Right atrium auricular region (tissue), 2 donors: ENCODE results near the gene CD22. TPM values are rescaled to one million over a fixed set of nuclear protein-coding genes. Genes with fewer than 3 reads are reported as not detected.
"Not testable (repeated sequence)": the region's sequence is repeated elsewhere in the genome, so short reads cannot be mapped to it uniquely, and the experiment has no call there.

Experiments
- DNase-seq: peaks from one replicate; pipeline ENCODE4 v3.0.0-alpha.2; 2019; ENCODE audit warnings: low spot score
- H3K27ac ChIP-seq, 2 donors: fragments of 200-600 bp; sonication (generic); 1 replicate in 1 of 2; 2 replicates in 1 of 2; pipeline ENCODE4 v1.5.1; 2016 to 2019
- H3K27me3 ChIP-seq, 2 donors: fragments of 200-600 bp; sonication (generic); one replicate each; pipeline versions ENCODE4 v1.5.1 to v1.6.0; 2017 to 2019
- H3K36me3 ChIP-seq: fragments of 200-600 bp; sonication (generic); one replicate; pipeline ENCODE4 v1.5.1; 2016
- H3K4me1 ChIP-seq, 2 donors: fragments of 200-600 bp; sonication (generic); one replicate each; pipeline versions ENCODE4 v1.5.1 to v1.6.0; 2017 to 2019
- H3K4me3 ChIP-seq, 2 donors: fragments of 200-600 bp; sonication (generic); 1 replicate in 1 of 2; 2 replicates in 1 of 2; pipeline ENCODE4 v1.5.1; 2017 to 2019; ENCODE audit warnings: mild to moderate bottlenecking in 1 of 2, moderate library complexity in 1 of 2
- H3K9me3 ChIP-seq, 2 donors: fragments of 200-600 bp; sonication (generic); one replicate each; pipeline ENCODE4 v1.5.1; 2019
- CTCF ChIP-seq, 2 donors: fragments of 200-600 bp; sonication (generic); IDR thresholded peaks; one replicate each; pipeline ENCODE4 v1.5.1; 2019; ENCODE audit warnings: antibody characterized with exemption in 2 of 2
- total RNA-seq, 2 donors: library from RNA; depleted of rRNA; stranded (reverse); fragments of >200 nt; gene quantifications; one replicate each; pipeline ENCODE4 v1.1.0, GENCODE V29; 2016

CD22 gene
- total RNA-seq, 2 donors from 2014 or later, result 1.4 TPM; not detected in 1

DNA sequence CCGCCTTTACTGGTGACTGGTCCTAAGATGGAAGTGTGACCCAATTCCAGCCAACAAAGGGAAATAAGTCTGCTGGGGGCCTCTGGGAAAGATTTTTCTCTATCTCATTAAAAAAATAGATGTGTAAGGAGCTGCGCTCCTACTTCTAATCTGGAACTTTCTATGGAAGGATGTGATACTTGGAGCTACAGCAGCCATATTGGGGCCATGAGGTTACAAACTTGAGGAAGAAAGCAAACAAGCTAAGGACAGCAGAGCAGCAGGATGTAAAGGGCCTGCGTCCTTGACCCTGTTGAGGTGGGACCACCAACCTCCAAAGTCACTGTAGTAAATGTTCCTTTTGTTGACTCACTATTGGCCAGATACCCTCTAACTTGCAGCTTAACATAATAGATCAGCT, 49.4 kb downstream of the CD22 start:
- Histone ChIP-seq H3K36me3 (no peaks in the 10 kb centered on the region), H3K27me3 (no peaks in the 10 kb centered on the region), H3K4me1 (no peaks in the 10 kb centered on the region), H3K4me3 (no peak overlapping the region), H3K9me3 (no peaks in the 10 kb centered on the region), H3K27ac (no peak overlapping the region)
- no peak for TF ChIP-seq CTCF (IDR thresholded peaks at IDR 0.05)
- DNase-seq, result no peak

GRCh38 chr19:35379545-35379944, 50.6 kb downstream of the CD22 start:
- DNase-seq, H3K36me3 ChIP-seq, H3K27me3 ChIP-seq, H3K4me1 ChIP-seq, H3K27ac ChIP-seq, H3K9me3 ChIP-seq, H3K4me3 ChIP-seq: not testable (repeated sequence)

- H3K27ac ChIP-seq, result no peak overlapping the region
- DNase-seq, result no peak
These were observed 51.0 kb downstream of the CD22 start for GRCh38 chr19:35379992-35380391.

GRCh38 chr19:35380450-35381124, 51.6 kb downstream of the CD22 start:
- Histone ChIP-seq H3K27me3 (no peaks in the 10 kb centered on the region), H3K27ac (no peak overlapping the region), H3K36me3 (no peaks in the 10 kb centered on the region), H3K4me1 (no peaks in the 10 kb centered on the region), H3K9me3 (peaks cover 0 to 3% of the 10 kb centered on the region in 2 donors), H3K4me3 (no peak overlapping the region)
- DNase-seq, result no peak
- TF ChIP-seq CTCF (IDR thresholded peaks at IDR 0.05), result no peak

More at GRCh38 chr19:35379992-35380391, 51.0 kb downstream of the CD22 start:
- Histone ChIP-seq H3K36me3 (no peaks in the 10 kb centered on the region), H3K27me3 (no peaks in the 10 kb centered on the region), H3K9me3 (no peaks in the 10 kb centered on the region), H3K4me1 (no peaks in the 10 kb centered on the region), H3K4me3 (no peak overlapping the region)
- no peak for TF ChIP-seq CTCF (IDR thresholded peaks at IDR 0.05)

GRCh38 chr19:35381318-35381717, 52.3 kb downstream of the CD22 start:
- Histone ChIP-seq H3K4me3 (no peak overlapping the region), H3K36me3 (no peaks in the 10 kb centered on the region), H3K27ac (no peak overlapping the region), H3K4me1 (no peaks in the 10 kb centered on the region), H3K9me3 (peaks cover 0 to 10% of the 10 kb centered on the region in 2 donors), H3K27me3 (no peaks in the 10 kb centered on the region)
- no peak for DNase-seq
- TF ChIP-seq CTCF (IDR thresholded peaks at IDR 0.05), result no peak

DNA sequence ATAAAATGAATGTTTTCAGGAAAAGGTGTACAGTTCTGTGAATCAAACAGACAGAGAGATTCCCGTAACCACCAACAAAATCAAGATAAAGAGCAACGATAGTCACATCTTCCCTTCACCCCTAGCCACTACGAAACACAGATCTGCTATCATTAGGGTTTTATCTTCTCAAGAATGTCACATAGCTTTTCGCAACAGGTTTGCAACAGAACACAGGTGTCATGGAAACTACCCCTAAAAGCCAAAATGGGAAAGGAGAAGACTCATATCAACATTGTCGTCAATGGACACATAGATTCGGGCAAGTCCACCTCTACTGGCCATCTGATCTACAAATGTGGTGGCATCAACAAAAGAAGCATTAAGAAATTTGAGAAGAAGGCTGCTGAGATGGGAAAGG, 52.9 kb downstream of the CD22 start:
- TF ChIP-seq CTCF (IDR thresholded peaks at IDR 0.05), result no peak
- no peak for DNase-seq

More for the DNA sequence above, 52.9 kb downstream of the CD22 start:
- Histone ChIP-seq H3K27ac (no peak overlapping the region), H3K36me3 (no peaks in the 10 kb centered on the region), H3K4me3 (no peak overlapping the region), H3K9me3 (peaks cover 0 to 10% of the 10 kb centered on the region in 2 donors), H3K27me3 (no peaks in the 10 kb centered on the region), H3K4me1 (no peaks in the 10 kb centered on the region)
